ENCODE results near the gene MPP3.
"Not testable (repeated sequence)": the region's sequence is repeated elsewhere in the genome, so short reads cannot be mapped to it uniquely, and the experiment has no call there.

Gene MPP3

DNA sequence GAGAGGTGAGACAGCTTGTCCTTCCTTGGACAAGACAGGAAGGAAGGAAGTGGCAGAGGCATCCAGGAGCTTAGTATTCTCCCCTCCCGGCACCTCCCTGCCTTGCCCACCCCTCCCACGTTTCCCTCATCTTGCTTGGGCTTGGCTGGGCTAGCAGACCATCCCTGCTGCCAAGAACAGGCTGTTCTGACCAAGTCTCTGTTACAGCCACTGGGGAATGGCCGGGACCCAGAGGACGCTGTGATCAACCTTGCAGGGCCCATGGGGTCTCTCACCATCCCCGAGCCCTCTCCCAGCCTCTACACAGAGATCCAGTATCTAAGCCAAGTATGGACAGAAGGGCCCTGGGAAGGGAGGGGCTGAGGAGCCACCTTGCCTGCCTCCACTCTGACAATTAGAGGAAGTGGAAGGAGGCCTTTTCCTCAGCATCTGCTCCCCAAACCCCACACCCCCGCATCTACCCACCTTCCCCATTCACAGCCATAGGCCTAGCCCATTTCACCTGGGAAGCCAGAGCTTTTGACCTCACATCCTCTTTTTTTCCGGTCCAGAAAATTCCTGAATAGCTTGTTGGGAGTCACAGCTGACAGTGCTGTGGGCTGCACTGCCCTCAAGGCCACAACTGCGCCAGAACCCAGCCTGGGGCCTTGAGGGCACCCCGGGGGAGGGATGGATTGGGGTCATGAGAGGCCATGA is 28.1 kb upstream of the MPP3 start:
- DNase-seq (ENCODE audit: extremely low read depth in 1 of 2, low read depth in 1 of 2) = no peak

DNA sequence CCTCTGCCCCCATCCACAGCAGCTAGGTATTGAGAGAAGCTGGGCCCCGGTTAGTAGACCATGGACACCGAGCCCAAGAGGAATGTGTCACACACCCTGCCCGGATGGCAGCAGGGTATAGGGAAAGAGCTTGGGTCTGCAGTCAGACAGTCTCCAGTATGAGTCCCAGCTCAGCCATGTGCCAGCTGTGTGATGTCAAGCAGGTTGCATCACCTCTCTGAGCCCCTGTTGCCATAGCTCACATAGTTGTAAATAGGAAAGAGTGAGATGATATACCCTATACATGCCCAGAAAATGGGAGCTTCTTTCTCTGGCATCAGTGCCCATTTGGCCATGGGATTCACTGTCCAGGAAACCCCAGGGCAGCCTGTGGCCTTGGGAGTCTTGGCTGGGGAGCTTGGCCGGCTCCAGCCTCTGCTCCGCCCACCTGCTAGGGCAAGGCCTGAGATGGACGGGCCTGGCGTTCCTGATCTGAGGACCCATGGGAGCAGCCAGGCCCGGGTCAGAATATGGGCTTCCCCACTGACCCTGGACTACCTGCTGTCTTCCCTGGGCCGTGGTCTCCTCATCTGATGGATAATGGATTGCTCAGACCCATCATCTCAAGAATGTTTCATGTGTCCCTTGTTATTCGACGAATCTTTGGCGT is 27.3 kb upstream of the MPP3 start:
- DNase-seq (ENCODE audit: extremely low read depth in 1 of 2, low read depth in 1 of 2) = no peak

GRCh38 chr17:43857957-43858600 is 25.1 kb upstream of the MPP3 start:
- DNase-seq (ENCODE audit: extremely low read depth in 1 of 2, low read depth in 1 of 2) = no peak

- no peak for DNase-seq (ENCODE audit: extremely low read depth in 1 of 2, low read depth in 1 of 2)
These were observed 24.2 kb upstream of the MPP3 start for GRCh38 chr17:43857141-43857540.

DNA sequence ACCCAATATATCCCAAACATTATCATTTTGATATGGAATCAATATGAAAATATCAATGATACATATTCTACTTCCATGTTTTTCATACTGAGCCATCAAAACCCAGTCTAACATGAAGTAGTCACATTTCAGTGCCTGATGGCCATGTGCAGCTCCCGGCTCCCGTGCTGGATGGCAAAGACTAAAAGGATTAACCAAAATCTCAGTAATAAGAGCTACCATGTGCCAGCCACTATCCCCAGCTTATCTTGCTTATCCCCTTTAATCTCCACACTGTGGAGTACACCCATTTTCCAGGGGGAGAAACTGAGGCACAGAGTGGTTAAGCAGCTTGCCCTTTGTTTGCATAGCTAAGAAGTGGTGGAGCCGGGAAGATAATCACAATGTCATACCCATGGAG is 23.2 kb upstream of the MPP3 start:
- DNase-seq (ENCODE audit: extremely low read depth in 1 of 2, low read depth in 1 of 2) = no peak

DNA sequence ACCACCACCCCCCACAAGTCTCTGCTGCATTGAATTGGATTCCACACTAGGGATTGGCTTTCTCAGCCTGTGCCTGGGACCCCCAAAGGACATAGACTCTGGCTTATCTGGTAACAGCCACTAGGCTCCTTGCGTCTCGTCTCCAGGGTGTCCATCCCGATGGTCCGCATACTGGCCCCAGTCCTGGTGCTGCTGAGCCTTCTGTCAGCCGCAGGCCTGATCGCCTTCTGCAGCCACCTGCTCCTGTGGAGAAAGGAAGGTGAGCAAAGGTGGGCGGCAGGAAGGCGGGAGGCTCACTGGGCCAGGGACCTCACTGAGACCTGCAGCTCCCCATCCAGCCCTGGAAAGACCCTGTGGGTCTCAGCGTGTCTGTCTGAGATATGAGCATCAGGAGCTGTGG is 22.1 kb upstream of the MPP3 start:
- no peak for DNase-seq (ENCODE audit: extremely low read depth in 1 of 2, low read depth in 1 of 2)

DNA sequence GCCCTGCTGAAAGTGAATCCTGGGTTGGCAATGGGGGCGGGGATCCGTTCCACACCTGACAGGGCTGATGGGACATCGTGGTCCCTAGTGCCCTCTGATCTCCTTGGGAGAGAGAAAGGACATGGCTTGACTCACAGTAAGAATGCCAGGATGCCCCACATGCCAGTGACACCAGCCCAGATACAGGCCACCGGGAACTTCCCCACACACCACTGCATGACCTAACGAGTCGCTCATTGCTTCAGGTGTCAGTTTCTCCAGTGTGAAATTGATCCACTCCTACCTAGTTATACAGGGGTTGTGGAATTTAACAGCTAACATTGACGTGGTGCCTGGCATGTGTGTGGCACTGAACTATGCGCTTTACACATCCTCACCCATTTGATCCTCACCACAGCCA is 21.6 kb upstream of the MPP3 start:
- DNase-seq (ENCODE audit: extremely low read depth in 1 of 2, low read depth in 1 of 2) = no peak

DNA sequence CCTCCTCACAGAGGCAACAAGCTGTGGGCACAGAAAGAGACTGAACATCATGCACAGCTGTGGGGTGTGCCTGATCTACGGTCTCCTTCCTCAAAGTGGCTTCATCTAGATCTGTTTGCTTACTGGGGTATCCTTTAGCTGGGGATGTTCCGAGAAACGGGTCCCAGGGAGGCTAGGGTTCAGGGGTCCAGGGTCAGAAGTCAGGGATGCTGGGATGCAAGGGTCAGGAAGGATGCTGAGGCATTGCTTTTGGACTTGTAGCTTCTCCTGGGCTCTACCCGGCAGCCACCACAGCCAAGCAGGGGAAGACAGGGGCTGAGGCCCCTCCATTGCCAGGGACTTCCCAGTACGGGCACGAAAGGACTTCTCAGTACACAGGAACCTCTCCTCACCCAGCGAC is 20.6 kb upstream of the MPP3 start:
- no peak for DNase-seq (ENCODE audit: extremely low read depth in 1 of 2, low read depth in 1 of 2)

DNA sequence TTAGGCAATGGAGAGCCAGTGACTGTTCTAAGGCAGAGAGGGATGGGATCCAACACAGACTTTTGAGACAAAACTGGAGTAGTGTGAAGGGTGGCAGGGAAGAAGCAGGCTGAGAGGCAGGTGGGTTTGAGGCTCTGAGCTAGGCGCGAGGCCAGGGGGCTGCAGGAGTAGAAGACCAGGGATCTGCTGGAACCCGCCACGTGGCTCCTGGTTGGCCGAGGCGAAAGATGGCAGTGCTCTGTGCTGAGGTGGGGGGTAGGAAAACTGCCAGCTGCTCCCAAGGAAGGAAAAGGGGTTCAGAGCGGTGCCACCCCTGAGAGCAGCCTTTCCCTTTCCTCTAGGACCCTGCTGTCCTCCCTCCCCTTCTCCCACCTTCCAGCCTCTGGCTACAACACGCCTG is 19.6 kb upstream of the MPP3 start:
- no peak for DNase-seq (ENCODE audit: extremely low read depth in 1 of 2, low read depth in 1 of 2)

DNA sequence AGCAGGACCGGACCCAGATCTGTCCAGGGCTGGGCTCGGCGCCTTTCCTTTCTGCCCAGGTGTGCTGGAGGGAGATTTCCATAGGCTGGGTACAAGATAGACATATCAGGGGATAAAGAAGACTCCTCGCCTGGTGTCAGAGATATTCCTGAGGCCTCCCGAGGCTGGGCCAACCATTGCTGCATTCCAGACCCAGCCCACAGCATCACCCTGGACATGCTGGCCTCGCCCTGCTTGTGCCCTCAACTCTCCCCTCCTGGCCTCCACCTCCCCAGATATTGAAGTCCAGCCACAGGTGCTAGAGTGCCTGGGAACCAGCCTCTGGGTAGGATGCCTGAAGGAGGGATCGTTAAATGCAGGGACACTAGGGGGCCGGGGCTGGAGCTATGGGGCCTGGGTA is 16.2 kb upstream of the MPP3 start:
- no peak for DNase-seq (ENCODE audit: extremely low read depth in 1 of 2, low read depth in 1 of 2)

DNA sequence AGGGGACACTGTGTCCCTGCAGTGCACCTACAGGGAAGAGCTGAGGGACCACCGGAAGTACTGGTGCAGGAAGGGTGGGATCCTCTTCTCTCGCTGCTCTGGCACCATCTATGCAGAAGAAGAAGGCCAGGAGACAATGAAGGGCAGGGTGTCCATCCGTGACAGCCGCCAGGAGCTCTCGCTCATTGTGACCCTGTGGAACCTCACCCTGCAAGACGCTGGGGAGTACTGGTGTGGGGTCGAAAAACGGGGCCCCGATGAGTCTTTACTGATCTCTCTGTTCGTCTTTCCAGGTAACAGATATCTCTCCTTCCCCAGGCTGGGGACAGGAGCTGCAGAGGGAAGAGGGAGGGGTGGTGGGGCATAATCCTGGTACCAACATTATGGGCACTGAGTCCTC is 15.7 kb upstream of the MPP3 start:
- no peak for DNase-seq (ENCODE audit: extremely low read depth in 1 of 2, low read depth in 1 of 2)

GRCh38 chr17:43846963-43847371 is 14.0 kb upstream of the MPP3 start, which contains the start of gene CD300LG:
Gene CD300LG (plus strand): TSS chr17:43847176. CDS start chr17:43847217, 41 bp downstream.
- DNase-seq (ENCODE audit: extremely low read depth in 1 of 2, low read depth in 1 of 2) = no peak

DNA sequence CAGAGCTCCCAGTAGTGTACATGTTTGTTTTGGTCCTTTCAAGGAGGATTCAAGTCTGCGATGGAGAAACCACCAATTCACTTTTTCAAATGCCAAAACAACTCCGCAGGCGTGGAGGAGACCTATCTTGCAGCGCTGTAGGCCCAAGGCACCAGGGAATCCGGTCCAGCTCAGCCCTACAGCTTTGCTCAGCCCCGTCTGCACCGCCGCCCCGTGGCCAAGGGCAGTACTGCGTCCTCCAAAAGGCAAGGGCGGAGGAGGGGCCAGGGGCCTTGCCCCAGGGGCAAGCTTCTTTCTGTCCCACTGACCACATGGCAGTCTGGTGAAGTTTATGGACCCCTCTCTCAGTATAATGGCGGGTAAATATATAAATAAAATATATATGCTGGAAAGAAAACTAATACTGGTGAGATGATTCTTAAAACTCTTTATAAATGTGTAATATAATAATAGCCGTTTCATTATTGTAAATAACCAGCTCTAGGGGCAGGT is 13.3 kb upstream of the MPP3 start:
- DNase-seq (ENCODE audit: extremely low read depth in 1 of 2, low read depth in 1 of 2) = peak; percentile 51 to 62

GRCh38 chr17:43845766-43846165 is 12.8 kb upstream of the MPP3 start:
- DNase-seq (ENCODE audit: extremely low read depth in 1 of 2, low read depth in 1 of 2) = no peak

DNA sequence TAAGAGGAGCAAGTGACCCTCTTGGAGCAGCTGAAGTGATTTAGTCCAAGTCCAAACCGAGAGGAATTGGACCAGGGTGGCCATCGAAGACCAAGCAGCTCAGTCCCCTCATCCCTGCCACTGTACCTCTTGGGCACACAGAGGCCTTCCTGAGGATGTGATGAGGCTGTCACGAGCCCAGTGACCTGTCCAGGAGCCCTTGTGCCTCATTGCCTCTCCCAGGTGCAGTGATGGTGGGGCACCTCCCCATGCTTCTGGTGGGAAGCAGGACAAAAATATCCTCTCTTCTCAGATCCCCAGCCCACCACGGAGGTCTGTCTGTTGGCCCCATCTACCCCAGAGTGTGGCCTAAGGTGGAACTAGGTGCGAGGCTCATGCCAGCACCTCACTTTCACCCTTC is 11.3 kb upstream of the MPP3 start:
- no peak for DNase-seq (ENCODE audit: extremely low read depth in 1 of 2, low read depth in 1 of 2)

GRCh38 chr17:43842975-43843325 is 10.0 kb upstream of the MPP3 start:
- no peak for DNase-seq (ENCODE audit: extremely low read depth in 1 of 2, low read depth in 1 of 2)

- not testable (repeated sequence) for DNase-seq (ENCODE audit: extremely low read depth in 1 of 2, low read depth in 1 of 2)
These were observed 9.4 kb upstream of the MPP3 start for GRCh38 chr17:43842091-43842974.

GRCh38 chr17:43841282-43841681 is 8.3 kb upstream of the MPP3 start:
- DNase-seq (ENCODE audit: extremely low read depth in 1 of 2, low read depth in 1 of 2) = no peak

GRCh38 chr17:43840814-43841213 is 7.9 kb upstream of the MPP3 start:
- DNase-seq (ENCODE audit: extremely low read depth in 1 of 2, low read depth in 1 of 2) = no peak

DNA sequence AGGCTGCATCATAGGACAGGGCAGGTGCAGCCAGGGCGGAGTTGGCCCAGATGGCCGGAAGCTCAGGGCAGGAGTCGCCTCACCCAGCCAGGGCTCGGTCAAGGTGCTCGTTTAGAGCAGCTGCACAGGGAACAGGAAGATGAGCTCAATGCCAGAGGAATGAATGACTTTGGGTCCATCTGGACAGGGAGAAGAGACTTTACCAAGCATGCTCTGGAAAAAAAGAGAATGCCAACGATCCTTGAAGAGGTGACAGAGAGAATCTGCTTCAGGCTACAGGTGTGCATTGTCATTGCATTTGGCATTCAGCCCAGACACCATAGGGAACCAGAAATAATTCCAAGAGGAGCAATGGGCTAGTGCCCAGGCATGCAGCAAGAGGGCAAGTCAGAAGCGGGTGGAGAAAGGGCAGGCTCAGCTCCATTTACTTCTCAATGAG is 6.7 kb upstream of the MPP3 start:
- no peak for DNase-seq (ENCODE audit: extremely low read depth in 1 of 2, low read depth in 1 of 2)

DNA sequence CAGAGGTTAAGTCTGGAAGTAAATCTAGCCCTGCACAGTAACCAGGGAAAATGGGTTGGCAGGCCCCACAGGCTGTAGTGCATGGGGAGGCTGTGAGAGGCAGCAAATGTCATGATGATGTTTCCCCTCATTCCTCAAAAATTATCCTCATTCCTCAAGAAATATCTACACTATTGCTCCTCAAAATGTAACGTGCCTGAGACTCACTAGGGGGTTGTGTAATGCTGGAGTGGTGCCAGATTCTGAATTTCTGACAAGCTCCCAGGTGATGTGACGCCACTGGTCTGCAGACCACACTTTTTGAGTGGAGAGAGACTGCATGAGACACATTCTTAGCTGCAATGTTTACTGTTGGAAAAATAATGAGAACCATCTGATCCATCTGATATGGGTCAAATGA is 1.2 kb upstream of the MPP3 start:
- no peak for DNase-seq (ENCODE audit: extremely low read depth in 1 of 2, low read depth in 1 of 2)

Measured in stimulated activated CD8-positive, alpha-beta memory T cell treated with anti-CD3 and anti-CD28 coated beads, Interleukin-7, amount 100 ng/mL, for 48 hours (primary cell).